Loucy (cell line): Measurements from ENCODE around the gene TMIGD3.

Experiments used
- H2AFZ ChIP-seq: fragments of 200-600 bp; sonication (generic); 2 replicates; pipeline ENCODE4 v1.6.0; 2016; ENCODE audit warnings: antibody characterized with exemption, mild to moderate bottlenecking, low read length, moderate library complexity
- H3F3A ChIP-seq: fragments of 200-600 bp; 2 replicates; pipeline ENCODE4 v1.6.0; 2016; ENCODE audit warnings: antibody characterized with exemption, low read depth, mild to moderate bottlenecking
- H3K27me3 ChIP-seq: fragments of 200-600 bp; sonication (generic); 2 replicates; pipeline ENCODE4 v1.6.1; 2014; ENCODE audit warnings: low read length, mild to moderate bottlenecking; ENCODE audit not compliant: insufficient read depth, poor library complexity, severe bottlenecking
- H3K36me3 ChIP-seq: fragments of 200-600 bp; sonication (generic); 2 replicates; pipeline ENCODE4 v1.6.1; 2016; ENCODE audit warnings: low read length; ENCODE audit not compliant: insufficient read depth
- H3K4me1 ChIP-seq: fragments of 200-600 bp; sonication (generic); 2 replicates; pipeline ENCODE4 v1.5.1; 2014; ENCODE audit warnings: low read length, mild to moderate bottlenecking; ENCODE audit not compliant: insufficient read depth, poor library complexity, severe bottlenecking
- H3K4me2 ChIP-seq: fragments of 200-600 bp; sonication (generic); 2 replicates; pipeline ENCODE4 v1.6.0; 2014; ENCODE audit warnings: antibody characterized with exemption, low read length, low read depth, mild to moderate bottlenecking; ENCODE audit not compliant: poor library complexity, severe bottlenecking
- H3K4me3 ChIP-seq: fragments of 200-600 bp; sonication (generic); 2 replicates; pipeline ENCODE4 v1.5.1; 2014; ENCODE audit warnings: low read length, mild to moderate bottlenecking, mixed read lengths; ENCODE audit not compliant: poor library complexity, severe bottlenecking
- H3K79me2 ChIP-seq: fragments of 200-600 bp; sonication (generic); 2 replicates; pipeline ENCODE4 v1.6.1; 2014; ENCODE audit warnings: low read length; ENCODE audit not compliant: insufficient read depth
- H3K9ac ChIP-seq: fragments of 200-600 bp; sonication (generic); 2 replicates; pipeline ENCODE4 v1.6.0; 2014; ENCODE audit warnings: mild to moderate bottlenecking, low read depth, low read length, moderate library complexity; ENCODE audit not compliant: poor library complexity, severe bottlenecking
- H3K9me2 ChIP-seq: fragments of 200-600 bp; sonication (generic); replicated peaks from 2 replicates; pipeline ENCODE4 v1.6.1; 2016; ENCODE audit warnings: low read depth, low read length, mixed read lengths
- H3K9me3 ChIP-seq: fragments of 200-600 bp; sonication (generic); 2 replicates; pipeline ENCODE4 v1.6.1; 2014; ENCODE audit warnings: mild to moderate bottlenecking, antibody characterized with exemption, low read length, low read depth; ENCODE audit not compliant: insufficient read depth
- H4K20me1 ChIP-seq: fragments of 200-600 bp; sonication (generic); 2 replicates; pipeline ENCODE4 v1.6.0; 2014; ENCODE audit warnings: antibody characterized with exemption, low read length, mild to moderate bottlenecking; ENCODE audit not compliant: insufficient read depth, poor library complexity, severe bottlenecking
- CTCF ChIP-seq: fragments of 200-600 bp; sonication (generic); conservative IDR thresholded peaks from 2 replicates; pipeline ENCODE4 v1.5.1; 2014; ENCODE audit warnings: mild to moderate bottlenecking, antibody characterized with exemption, low read length
- EZH2phosphoT487 ChIP-seq: fragments of 200-600 bp; IDR thresholded peaks from 2 replicates; pipeline ENCODE4 v1.6.1; 2018; ENCODE audit warnings: antibody characterized with exemption, mild to moderate bottlenecking, moderate library complexity, borderline replicate concordance

TMIGD3 gene

GRCh38 chr1:111507411-111508201 is 4.2 kb upstream of the TMIGD3 start:
- Histone ChIP-seq H3K79me2 (no peaks in the 10 kb centered on the region), H3K27me3 (no peaks in the 10 kb centered on the region), H4K20me1 (no peaks in the 10 kb centered on the region), H3K9ac (peak overlapping the region; percentile 90), H3F3A (peaks cover 16% of the 10 kb centered on the region), H3K4me1 (peaks cover 74% of the 10 kb centered on the region), H3K4me2 (peak overlapping the region; percentile 94), H3K9me3 (no peaks in the 10 kb centered on the region), H3K4me3 (peak overlapping the region; percentile 79), H3K9me2 (no peaks in the 10 kb centered on the region), H2AFZ (peak overlapping the region; percentile 74), H3K36me3 (no peaks in the 10 kb centered on the region)
- no peak for TF ChIP-seq EZH2phosphoT487

- peak overlapping the region; percentile 35 for H3K9ac ChIP-seq
- TF ChIP-seq CTCF, result no peak
- H3K4me2 ChIP-seq, result peak overlapping the region; percentile 57
- H4K20me1 ChIP-seq, result no peaks in the 10 kb centered on the region
- H3F3A ChIP-seq, result peaks cover 16% of the 10 kb centered on the region
- peak overlapping the region; percentile 20 for H3K4me3 ChIP-seq
- H2AFZ ChIP-seq, result no peak overlapping the region
- H3K79me2 ChIP-seq, result no peaks in the 10 kb centered on the region
- H3K27me3 ChIP-seq, result no peaks in the 10 kb centered on the region
- peaks cover 66% of the 10 kb centered on the region for H3K4me1 ChIP-seq
- no peaks in the 10 kb centered on the region for H3K9me3 ChIP-seq
- H3K36me3 ChIP-seq, result no peaks in the 10 kb centered on the region
- no peaks in the 10 kb centered on the region for H3K9me2 ChIP-seq
Observed at GRCh38 chr1:111506561-111506960, 3.1 kb upstream of the TMIGD3 start.

- H3K79me2 ChIP-seq, result no peaks in the 10 kb centered on the region
- no peaks in the 10 kb centered on the region for H3K9me2 ChIP-seq
- H3K9ac ChIP-seq, result peak overlapping the region; percentile 35
- peak overlapping the region; percentile 57 for H3K4me2 ChIP-seq
- H3K4me3 ChIP-seq, result peak overlapping the region; percentile 10
- no peaks in the 10 kb centered on the region for H3K27me3 ChIP-seq
- TF ChIP-seq CTCF (no peak), EZH2phosphoT487 (no peak)
- peaks cover 16% of the 10 kb centered on the region for H3F3A ChIP-seq
- H3K4me1 ChIP-seq, result peaks cover 66% of the 10 kb centered on the region
- H4K20me1 ChIP-seq, result no peaks in the 10 kb centered on the region
- H2AFZ ChIP-seq, result peak overlapping the region; percentile 59; the same call in 1 of the 2 replicates
- H3K36me3 ChIP-seq, result no peaks in the 10 kb centered on the region
- H3K9me3 ChIP-seq, result no peaks in the 10 kb centered on the region
Observed at GRCh38 chr1:111505641-111506119, 2.2 kb upstream of the TMIGD3 start.
